ENCODE results near the gene HARS2.
"Not testable (repeated sequence)": the region's sequence is repeated elsewhere in the genome, so short reads cannot be mapped to it uniquely, and the experiment has no call there.

HARS2 gene

DNA sequence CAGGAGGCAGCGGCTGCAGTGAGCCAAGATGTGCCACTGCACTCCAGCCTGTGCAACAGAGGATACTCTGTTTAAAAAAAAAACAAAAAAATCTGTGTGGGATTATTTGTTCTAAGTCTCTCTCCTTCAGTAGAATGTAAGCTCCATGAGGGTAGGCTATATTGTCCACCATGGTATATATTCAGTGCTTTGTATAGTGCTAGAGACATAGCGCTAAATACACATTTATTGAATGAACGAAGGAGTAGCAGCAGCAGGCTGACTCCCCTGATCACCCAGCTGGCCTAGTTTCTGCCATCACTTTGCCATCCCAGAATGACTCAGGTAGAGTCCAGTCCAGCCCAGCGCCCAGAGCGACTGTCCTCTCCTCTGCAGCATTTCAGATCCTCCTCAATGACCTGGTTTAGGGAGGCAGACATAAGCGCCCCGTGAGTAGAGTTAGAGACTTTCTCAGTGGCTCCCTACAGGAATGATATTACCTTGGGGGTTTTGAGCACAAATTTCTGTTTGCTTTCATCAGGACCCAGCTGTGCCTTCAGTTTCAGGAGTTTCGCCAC is 801 bp upstream of the HARS2 start:
- TF ChIP-seq, protein P1, sequence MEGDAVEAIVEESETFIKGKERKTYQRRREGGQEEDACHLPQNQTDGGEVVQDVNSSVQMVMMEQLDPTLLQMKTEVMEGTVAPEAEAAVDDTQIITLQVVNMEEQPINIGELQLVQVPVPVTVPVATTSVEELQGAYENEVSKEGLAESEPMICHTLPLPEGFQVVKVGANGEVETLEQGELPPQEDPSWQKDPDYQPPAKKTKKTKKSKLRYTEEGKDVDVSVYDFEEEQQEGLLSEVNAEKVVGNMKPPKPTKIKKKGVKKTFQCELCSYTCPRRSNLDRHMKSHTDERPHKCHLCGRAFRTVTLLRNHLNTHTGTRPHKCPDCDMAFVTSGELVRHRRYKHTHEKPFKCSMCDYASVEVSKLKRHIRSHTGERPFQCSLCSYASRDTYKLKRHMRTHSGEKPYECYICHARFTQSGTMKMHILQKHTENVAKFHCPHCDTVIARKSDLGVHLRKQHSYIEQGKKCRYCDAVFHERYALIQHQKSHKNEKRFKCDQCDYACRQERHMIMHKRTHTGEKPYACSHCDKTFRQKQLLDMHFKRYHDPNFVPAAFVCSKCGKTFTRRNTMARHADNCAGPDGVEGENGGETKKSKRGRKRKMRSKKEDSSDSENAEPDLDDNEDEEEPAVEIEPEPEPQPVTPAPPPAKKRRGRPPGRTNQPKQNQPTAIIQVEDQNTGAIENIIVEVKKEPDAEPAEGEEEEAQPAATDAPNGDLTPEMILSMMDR (IDR thresholded peaks at IDR 0.05) = no peak
- H3K4me1 ChIP-seq = peaks cover 0 to 35% (median 25%) of the 10 kb centered on the region in 4 donors
- intact Hi-C loops (cut with DNase I; ENCODE audit: low total_unique reads) = loop anchor here (5.0 to 10.0 kb wide), 2 partner anchors 146 to 288 kb away; partner anchors contain the start of genes ANKHD1 and EIF4EBP3
- peak overlapping the region; percentile 88 to 95 for H3K4me3 ChIP-seq
- no peaks in the 10 kb centered on the region for H3K27me3 ChIP-seq
- no peak for DNase-seq
- H3K27ac ChIP-seq = peak overlapping the region; percentile 87 to 94
- H3K36me3 ChIP-seq = peaks cover 20 to 53% (median 29%) of the 10 kb centered on the region in 3 donors
- no peaks in the 10 kb centered on the region for H3K9me3 ChIP-seq

DNA sequence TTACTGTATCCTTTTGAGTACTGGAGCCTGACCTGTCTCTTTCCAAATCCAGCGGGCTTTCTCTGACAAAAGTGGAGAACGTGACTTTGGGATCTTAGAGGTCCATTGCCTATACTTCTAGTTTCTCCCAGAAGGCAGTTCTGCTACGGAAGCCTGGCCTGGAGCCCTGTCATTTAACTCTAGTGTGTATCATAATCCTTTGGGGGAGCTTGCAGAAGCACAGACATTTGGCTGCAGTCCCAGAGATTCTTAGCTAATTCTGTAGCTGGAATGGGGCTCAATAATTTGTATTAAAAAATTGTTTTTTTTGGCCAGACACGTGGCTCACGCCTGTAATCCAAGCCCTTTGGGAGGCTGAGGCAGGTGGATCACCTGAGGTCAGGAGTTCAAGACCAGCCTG is 3.0 kb downstream of the HARS2 start:
- H3K4me3 ChIP-seq = no peak overlapping the region
- peaks cover 0 to 35% (median 25%) of the 10 kb centered on the region in 4 donors for H3K4me1 ChIP-seq
- H3K27ac ChIP-seq = no peak overlapping the region
- H3K36me3 ChIP-seq = peaks cover 51 to 63% (median 59%) of the 10 kb centered on the region in 3 donors
- H3K9me3 ChIP-seq = no peaks in the 10 kb centered on the region
- intact Hi-C loops (cut with DNase I; ENCODE audit: low total_unique reads) = loop anchor here (5.0 to 10.0 kb wide), 2 partner anchors 149 to 292 kb away; partner anchors contain the start of genes ANKHD1 and EIF4EBP3
- DNase-seq = no peak
- no peaks in the 10 kb centered on the region for H3K27me3 ChIP-seq
- TF ChIP-seq, protein P1 (IDR thresholded peaks at IDR 0.05) = no peak

DNA sequence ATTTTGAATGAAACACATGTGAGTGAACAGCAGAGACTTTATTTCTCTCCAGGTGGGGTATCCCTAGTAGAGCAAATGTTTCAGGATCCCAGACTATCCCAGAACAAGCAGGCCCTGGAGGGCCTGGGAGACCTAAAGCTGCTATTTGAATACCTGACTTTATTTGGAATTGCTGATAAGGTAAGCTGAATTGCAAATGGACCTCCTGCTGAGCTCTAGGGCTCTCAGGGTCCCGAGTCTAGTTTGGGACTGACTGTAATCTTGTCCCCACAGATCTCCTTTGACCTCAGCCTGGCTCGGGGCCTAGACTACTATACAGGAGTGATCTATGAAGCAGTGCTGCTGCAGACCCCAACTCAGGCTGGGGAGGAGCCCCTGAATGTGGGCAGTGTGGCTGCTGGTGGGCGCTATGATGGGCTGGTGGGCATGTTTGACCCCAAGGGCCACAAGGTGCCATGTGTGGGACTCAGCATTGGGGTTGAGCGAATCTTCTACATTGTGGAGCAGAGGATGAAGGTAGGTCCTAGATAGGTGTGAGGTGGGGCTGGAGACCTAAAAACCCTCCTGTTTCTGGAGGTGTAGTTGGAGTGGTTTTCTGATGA is 5.7 kb downstream of the HARS2 start:
- Histone ChIP-seq H3K9me3 (no peaks in the 10 kb centered on the region), H3K4me1 (peaks cover 0 to 39% (median 30%) of the 10 kb centered on the region in 4 donors), H3K27ac (no peak overlapping the region), H3K27me3 (no peaks in the 10 kb centered on the region), H3K4me3 (no peak overlapping the region), H3K36me3 (peaks cover 54 to 63% (median 61%) of the 10 kb centered on the region in 3 donors)
- DNase-seq = no peak
- intact Hi-C loops (cut with DNase I; ENCODE audit: low total_unique reads) = loop anchor here (10.0 kb wide), 1 partner anchor 152 kb away; the partner anchor contains the start of gene EIF4EBP3
- TF ChIP-seq, protein P1 (IDR thresholded peaks at IDR 0.05) = no peak

DNA sequence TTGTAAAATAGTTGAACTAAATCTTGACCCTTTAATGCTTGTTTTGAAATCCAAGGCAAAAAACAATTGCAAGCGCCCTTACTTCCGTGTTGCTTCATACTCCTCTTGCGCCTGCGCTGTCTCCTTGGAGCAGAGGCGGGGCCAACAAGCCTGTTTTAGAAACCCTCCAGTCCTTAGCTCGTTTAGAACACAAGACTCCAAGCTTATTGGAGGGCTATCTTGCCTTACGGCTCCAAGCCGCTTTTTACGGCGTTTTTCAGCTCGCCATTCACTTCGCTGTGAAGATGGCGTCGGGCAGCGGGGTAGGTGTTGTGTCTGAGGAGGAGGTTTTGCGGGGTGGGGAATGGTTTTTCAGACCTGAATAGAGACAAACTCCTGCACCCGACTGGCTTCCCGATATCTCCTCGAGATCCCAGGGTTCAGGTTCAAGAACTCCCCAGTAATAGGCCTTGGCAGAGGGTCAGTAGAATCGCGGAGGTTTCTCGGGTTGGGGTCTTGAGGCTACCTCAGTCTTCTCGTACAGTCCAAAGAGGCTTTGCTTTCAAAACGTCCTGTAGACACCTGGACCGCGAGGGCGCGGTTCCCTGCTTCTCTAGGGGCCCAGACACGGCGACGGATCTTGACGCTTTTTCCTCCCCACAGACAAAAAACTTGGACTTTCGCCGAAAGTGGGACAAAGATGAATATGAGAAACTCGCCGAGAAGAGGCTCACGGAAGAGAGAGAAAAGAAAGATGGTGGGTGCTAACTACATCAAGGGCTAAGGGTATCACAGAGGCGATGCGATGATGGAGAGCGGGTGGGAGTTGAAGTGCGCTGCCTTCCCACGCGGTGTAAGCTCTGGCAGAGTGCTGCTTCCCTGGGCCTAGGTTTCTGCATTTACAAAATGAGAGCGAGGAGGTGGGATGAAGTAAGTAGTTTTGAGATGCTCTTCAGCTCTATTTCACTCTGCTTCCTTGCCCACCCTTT is 9.2 kb downstream of the HARS2 start, which contains the start of gene ZMAT2:
ZMAT2 (plus strand) TSS at position 271 of the 968 bp plus-strand sequence; CDS start at position 285, 14 bp downstream.
- Histone ChIP-seq H3K36me3 (peaks cover 72 to 77% (median 72%) of the 10 kb centered on the region in 3 donors), H3K9me3 (no peaks in the 10 kb centered on the region), H3K4me1 (peaks cover 0 to 21% (median 15%) of the 10 kb centered on the region in 4 donors), H3K27me3 (no peaks in the 10 kb centered on the region), H3K4me3 (peak within 1 kb of the TSS; percentile 73 to 82), H3K27ac (peak within 1 kb of the TSS; percentile 75)
- TF ChIP-seq, protein P1 (IDR thresholded peaks at IDR 0.05) = no peak
- intact Hi-C loops (cut with DNase I; ENCODE audit: low total_unique reads) = no loop called here
- DNase-seq = peak; percentile 97 to 98

DNA sequence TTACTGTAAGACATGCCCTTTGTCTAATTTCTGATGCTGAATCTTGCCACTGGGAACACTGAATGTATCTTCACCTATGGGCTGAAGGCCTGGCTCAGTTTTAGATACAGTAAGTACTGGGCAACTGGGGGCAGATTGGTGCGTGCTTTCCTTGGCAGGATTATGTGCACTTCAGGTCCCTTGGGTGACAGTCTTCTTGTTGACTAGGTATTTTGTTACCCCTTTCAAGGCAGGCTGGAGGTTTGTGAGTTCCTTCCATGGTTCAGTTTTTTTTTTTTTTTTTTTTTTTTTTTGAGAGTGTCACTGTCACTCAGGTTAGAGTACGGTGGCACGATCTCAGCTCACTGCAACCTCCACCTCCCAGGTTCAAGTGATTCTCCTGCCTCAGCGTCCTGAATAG is 16.6 kb downstream of the HARS2 start:
- TF ChIP-seq, protein P1 (IDR thresholded peaks at IDR 0.05) = no peak
- Histone ChIP-seq H3K36me3 (peaks cover 35 to 51% (median 39%) of the 10 kb centered on the region in 3 donors), H3K4me3 (no peak overlapping the region), H3K9me3 (no peaks in the 10 kb centered on the region), H3K4me1 (peaks cover 0 to 9% (median 1%) of the 10 kb centered on the region in 4 donors), H3K27ac (no peak overlapping the region), H3K27me3 (no peaks in the 10 kb centered on the region)
- intact Hi-C loops (cut with DNase I; ENCODE audit: low total_unique reads) = no loop called here
- DNase-seq = no peak

DNA sequence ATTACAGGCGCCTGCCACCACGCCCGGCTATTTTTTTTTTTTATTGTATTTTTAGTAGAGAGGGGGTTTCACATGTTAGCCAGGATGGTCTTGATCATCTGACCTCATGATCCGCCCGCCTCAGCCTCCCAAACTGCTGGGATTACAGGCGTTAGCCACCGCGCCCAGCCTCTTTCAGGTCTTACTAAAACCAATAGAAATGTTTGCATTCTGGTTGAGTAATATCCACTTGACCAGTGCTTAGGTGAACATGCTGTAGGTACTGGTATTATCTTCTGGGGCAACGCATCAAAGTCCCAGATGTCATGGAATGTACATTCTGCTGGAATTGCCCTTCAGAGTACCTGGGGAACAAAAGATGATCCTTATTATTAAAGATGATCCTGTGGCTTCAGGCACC is 17.5 kb downstream of the HARS2 start:
- H3K4me1 ChIP-seq; intact Hi-C loops (cut with DNase I; ENCODE audit: low total_unique reads); DNase-seq: not testable (repeated sequence)

More for the DNA sequence above, 17.5 kb downstream of the HARS2 start:
- not testable (repeated sequence) for H3K27me3 ChIP-seq, H3K4me3 ChIP-seq, H3K27ac ChIP-seq, H3K9me3 ChIP-seq
- peaks cover 27 to 41% (median 31%) of the 10 kb centered on the region in 3 donors for H3K36me3 ChIP-seq
